Activated CD4-positive, alpha-beta T cell treated with anti-CD3 and anti-CD28 coated beads, Interleukin-2, amount 50 U/mL, for 1 hour (primary cell): ENCODE data around the gene HMX1.

Experiments
- DNase-seq: peaks from one replicate; pipeline ENCODE4 v3.0.0-alpha.2; 2020

HMX1 gene

DNA sequence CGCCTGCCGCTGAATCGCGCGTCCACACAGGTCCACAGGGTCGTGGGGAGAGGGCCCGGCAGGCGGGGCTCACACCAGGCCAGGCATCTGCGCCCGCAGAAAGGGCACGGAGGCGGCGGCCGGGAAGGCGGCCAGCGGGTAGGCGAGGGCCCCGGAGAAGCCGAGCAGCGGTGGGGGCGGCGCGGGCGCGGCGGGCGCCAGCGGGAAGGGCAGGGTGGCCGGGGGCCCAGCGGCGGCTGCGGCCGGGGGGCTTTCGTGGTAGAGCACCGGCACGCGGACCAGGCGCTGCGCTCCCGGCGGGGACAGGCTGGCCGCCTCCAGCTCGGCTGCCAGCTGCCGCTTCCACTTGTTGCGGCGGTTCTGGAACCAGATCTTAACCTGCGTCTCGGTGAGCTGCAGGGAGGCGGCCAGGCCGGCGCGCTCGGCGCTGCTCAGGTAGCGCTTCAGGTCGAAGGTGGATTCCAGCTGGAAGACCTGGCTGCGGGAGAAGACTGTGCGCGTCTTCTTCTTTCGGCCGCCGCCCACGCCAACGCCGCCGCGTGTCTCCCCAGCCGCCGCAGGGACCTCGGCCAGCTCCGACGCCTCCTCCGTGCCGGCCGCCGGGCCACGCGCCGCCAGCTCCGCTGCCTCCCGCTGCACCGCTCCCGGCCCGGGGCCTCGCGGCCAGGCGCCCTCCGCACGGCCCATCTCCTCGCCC is 3.9 kb downstream of the HMX1 start:
- no peak for DNase-seq

DNA sequence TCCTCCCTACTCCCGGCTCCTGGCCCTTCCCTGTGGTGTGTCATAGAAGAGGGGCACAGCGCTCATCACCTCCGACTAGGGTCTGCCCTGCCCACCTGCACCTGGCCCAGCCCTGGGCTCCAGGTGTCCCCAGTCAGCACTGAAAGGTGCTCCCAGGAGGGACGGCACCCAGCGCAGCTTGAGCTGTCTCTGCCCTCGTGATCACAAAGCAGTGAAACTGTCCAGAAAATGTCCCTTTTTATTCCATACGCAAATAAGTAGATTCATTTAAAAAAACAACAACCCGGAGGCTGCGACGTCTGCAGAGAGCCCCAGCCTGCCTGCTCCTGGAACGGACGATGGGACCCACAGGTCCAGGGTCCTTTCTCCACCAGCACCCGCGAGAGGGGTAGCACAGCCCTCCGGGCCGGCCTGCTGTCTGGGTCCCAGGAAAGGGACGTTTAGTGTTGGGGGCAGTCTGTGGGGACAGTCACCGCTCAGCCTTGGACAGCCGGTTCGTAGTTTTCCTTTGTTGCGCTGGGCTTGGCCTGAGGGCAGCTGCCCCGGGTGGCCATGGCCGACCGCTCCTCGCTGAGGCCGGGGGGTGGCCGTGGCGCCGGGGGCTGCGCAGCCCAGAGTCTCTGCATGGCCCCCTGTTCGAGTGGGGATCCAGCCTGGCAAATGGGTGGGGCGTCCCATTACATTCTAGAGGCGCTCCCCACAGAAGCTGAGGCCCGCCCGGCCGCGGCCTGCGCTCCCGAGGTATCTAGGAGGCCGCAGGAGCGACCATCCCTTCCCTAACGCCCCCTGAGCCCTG is 4.6 kb downstream of the HMX1 start:
- no peak for DNase-seq

DNA sequence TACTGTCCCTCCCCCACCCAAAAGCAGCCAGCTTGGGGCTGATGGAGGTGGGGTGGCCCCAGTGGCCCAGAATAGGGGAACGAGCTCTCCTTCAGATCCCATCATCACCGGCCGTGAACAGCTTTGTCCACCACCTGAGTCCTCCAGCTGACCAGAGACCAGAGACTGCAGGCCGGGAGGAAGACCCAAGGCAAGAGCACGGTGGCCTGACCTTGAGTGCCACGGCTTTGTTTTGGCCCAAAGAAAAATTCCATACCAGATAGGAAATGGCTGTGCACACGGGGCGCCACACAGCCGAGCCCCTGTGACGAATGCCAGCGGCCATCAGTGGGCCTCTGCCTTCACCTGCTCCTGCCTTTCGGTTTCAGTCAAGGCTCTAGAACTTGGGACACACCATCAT is 5.2 kb downstream of the HMX1 start:
- DNase-seq = no peak

DNA sequence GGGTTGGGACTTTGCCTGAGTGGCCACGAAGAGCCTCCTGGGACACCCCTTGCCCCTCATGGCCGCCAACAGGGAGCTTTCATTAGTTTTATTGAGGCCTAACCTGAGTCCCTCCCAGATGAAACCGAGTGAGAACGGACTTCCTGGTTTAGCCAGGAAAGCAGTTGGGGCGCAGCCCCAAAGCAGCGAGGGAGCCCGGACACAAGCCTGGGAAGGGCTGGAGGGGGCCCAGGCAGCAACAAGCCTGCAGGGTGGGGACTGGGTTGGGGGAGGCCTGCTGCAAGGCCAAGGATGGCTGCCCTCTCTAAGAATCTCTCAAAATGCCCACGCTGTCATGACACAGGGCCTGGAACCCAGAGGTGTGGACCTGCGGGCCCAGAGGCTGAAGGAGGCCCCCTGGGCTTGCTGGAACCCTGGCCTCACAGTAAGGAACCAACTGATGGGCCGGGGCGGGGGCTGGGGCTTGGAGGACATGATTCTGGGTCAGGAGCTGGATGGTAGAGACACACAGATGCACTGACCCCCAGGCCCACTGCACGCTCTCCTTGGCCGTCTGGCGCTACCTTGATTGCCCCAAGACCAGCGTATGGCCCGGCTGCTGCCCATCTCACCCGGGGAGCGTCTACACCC is 5.8 kb downstream of the HMX1 start:
- no peak for DNase-seq

DNA sequence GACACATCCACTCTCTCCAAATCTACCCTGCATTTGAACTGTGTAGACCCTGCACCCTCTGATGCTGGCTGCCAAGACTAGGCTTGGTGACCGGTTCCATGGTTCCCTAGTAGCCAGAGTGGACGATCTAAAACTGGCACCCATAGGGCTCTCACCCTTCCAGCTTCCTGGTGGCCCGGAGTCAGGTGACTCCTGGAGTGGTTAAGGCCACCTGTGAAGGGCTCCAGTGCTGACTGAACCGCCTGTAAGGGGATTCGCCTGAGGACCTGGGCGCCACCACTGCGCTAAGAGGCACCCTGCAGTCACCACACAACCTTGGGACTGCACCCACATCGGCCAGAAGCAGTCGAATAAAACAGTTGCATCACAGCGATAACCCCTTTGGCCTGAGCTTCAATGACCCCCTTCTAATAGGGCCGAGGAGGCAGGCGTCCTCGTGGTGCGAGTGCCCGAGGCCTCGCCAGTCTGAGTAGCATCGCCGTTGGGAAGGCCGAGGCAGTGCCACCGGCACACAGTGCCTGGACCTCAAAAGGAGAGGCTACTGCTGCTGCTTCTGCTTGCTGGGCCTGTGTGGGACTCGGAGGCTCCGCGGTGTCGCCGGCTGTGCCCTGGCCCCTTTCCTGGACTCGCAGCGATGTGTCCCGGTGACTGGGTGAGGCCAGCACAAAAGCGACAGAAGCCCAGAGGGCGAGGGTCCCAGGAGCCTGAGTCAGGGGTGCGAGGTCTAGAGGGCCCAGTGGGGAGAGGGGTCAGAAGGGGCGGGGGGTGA is 6.5 kb downstream of the HMX1 start:
- DNase-seq = no peak

DNA sequence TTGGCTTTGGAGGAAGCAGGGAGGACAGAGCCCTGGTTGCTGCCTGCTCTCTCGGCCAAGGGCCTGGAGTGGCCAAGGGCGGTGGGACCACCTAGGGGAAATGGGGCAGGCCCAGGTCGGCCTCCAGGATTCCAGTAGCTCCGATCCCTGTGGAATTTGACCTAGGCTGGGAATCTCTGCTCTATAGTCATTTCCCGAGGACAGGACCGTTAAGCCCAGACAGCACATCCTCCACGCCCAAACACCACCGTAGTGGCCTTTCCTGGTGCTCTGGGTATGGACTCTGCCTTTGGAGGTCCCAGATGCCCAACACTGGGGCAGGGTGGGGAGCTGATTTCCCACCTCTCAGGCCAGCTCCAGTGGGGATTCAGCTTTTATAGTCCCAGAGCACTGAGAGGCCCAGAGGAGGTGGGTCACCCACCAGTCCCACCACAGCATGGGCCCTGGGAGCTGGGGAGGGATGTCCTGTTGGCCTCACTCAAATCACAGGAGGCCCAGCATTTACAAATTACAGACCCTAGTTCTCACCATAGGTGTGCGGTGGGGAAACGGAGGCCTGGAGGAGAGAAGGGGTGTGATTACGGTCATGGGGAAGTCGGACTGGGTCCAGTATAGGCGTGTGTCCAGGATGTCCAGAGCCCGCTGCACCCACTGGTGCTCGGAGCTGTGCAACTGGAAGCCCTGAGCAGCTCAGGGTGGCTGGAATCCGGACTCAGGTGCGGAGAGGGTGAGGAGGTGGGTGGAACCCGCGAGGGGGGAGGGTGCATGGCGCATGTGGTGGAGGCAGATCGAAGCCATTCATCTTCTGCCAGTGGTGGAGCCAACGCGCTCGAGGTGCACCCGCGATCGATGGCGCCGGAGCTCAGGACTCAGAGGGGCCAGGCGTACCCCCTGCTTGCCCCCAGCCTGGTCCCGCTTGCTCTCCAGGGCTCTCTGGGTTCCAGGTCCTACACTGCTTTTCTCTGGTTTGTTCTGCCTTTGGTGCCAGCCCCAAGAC is 7.7 kb downstream of the HMX1 start:
- DNase-seq = no peak

DNA sequence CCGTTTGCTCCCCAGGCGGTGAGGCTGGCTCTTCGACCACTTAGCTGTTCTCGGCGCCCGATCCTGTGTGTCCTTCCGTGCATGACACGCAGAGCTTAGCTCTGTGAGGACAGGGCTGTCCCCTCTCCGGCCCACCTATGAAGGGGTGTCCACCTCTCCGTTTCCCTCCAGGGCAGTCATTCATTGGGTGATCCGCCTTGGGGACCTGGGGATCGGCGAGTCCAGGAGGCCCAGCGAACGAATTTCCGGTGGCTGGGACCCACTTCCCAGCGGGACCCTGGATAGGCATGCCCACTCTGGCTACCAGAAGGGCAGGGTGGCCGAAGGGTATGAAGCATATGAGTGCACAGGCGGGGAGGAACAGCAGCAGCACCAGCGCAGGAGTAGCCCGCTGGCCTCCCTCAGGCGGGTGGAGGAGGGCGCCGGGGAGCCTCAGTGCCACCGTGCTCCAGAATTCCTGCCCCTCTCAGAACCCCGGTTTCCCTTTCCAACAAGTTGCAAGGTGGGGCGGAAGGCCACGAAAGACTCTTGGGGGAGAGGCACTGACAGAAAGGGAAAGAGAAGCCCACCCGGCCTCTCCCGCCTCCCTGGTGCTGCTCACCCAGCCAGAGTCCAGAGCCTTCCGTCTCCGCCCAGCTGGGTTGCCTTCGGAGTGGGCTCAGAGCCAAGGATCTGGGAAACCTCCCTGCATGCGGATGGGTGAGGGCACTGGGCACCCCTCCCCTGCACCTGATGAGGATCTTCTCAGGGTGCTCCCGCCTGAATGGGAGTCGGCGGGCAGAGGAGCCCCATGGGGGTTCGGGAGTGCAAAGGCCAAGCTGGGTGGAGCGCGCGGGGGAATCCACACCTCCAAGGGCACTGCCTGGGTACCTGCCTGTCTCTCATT is 8.6 kb downstream of the HMX1 start:
- DNase-seq = no peak

DNA sequence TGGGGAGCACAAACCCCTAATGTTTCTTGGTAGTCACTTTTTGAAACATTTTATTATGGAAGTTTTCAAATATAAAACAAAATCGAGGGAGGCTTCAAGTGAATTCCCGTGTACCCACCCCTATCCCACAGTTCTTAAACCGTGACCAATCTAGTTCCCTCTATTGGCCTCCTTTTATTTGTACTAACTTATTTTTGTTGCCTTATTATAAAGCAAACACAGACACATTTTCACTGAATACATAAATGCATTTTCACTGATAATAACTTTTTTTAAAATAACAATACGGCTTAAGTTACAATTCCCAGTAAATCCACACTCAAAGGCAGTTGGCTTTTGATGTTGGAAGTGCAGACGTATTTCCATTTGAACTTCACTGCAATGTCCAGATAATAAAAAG is 9.3 kb downstream of the HMX1 start:
- no peak for DNase-seq

DNA sequence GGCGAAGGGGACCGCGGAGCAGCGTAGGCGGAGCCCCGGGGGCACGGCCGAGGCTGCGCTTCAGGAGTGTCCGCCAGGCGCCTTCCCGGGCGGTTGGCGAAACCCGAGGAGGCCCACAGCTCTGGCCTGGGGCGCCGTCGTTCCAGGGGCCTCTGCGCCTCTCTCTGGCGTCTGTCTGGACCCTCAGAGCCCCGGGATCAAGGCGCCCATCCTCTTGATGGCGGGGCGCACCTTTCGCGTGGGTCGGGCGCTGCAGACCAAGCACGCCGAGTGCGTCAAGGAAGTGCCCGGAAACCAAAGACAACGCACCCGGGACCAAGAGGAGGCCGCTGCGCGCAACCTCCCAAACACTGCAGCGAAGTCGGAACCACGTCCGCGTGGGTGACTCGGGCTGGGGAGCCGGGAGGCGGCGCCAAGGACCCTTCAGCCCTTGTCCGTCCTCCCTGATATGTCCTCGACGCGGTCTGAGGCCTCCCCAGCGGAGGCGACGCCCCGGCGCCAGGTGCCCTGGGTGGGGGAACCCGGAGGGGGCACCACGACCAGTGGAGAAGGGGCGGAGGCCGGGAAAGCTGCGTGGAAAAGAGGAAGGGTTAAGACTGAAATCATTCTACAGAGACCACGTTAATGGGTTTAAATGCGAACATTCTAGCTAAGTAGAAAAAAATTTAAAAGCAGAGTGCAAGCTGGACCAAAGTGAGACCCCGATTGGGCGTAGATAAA is 9.9 kb downstream of the HMX1 start:
- DNase-seq = no peak

DNA sequence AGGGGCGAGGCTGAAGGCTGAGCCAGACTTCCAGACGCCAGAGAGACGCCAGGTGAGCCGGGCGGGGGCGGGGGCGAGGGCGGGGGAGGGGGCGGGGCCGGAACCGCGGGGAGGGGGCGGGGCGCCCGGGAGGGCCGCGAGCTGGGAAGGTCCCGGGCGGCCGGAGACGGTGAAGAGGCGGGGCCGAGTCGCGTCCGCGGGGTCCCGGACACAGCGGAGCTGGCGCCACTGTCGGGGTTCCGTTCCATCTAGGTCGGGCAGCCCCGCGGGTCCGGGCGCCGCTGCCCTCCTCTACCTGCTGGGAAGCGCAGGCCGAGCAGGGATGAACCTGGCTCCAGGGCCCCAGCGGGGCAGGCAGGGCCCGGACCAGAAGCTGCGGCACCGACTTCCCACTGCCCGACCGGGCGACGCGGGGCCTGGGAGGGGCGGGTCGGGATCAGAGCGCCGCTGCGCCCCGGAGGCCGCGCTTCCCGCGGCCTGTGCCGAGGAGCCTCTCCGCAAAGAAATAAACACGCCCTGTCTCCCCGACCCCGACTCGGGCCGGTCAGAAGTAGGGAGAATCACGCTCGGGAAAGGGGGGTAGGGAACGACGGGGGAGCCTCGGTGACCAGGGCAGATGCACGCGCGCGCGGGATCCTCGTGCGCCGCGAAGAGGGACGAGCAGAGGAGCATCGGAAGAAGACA is 10.6 kb downstream of the HMX1 start:
- no peak for DNase-seq

DNA sequence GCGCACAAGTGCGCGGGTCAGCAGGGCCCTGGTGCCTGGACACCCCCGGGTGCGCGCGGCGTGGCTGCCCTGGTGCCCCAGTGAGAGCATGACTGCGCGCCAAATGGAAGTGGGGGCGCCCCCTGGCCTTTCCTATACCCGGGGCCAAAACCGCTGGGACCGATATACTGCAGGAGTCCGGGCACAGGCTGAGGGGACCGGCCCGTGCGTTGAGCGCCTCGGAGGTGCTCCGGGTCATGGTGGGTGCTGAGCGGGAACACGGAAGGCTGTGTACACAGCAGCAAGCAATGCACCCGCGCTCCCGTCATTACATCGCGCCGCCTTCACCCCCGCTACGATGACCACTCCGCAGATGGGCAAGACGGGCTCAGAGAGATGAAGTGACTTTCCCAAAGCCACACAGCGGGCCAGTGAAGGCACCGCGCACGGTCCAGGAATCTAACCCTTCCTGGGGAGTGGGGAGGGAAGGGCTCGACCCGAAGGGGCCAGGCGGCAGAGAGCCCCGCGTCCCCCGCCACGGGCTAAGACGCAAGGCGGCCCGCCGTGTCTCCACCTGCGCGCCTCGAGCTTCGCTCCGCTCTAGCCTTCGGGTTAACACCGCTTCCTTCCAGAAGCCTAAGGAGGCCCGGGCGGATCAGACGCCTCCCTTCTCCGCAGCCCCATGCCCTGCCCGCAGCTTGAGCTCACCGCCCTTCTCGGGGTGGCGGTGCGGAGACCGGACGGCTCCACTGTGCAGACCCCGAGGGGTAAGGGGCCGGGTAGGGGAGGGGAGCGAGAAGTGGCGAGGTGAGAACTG is 11.3 kb downstream of the HMX1 start:
- DNase-seq = no peak

DNA sequence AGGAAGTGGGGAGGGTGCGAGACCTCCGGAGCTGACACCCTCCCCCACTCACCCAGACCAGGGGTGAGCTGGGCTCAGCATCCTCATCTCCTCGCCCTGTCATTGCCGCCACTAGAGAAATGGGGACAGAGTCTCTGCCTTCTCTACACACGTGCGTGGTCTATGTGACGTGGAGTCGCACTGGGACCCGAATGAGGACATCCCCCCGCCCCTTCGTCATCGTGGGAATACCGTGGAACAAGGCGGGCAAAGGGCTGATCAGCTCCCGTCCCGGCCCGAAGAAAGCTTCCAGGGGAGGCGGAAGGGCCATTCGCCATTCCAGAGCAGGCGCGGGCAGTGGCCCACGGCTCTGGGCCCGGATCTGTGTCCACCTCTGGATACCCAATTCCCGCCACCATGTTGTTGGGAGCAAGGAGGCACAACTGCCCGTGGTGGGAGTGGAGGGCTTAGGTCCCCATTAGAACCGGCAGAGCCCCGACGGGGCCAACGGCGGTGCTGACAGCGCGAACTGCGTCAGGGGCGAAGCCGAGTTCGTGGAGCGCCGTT is 12.0 kb downstream of the HMX1 start:
- no peak for DNase-seq

DNA sequence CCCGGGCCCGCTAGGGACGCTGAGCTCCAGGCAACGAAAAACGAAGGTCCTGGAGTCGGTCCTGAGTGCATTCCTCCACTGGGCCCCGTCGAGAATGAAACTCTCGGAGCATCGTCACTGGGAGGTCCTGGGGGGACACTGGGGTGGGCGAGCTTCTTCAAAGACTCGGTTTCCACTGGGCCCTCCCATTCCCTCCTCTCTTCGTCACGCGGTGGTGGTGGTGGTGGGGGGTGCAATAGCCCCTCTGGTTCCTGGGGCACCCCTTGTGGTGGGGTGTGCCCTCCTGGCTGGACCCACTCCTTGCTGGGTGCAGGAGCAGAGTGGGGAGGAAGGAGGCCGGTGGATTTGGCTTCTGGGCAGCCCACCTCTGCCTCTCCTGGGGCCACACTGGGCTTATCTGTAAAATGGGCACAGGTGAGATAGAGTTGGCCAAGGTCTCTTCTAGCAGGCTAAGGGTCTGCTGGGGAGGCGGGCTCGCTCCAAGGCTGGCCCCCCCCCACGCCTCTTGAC is 12.9 kb downstream of the HMX1 start:
- DNase-seq = no peak

DNA sequence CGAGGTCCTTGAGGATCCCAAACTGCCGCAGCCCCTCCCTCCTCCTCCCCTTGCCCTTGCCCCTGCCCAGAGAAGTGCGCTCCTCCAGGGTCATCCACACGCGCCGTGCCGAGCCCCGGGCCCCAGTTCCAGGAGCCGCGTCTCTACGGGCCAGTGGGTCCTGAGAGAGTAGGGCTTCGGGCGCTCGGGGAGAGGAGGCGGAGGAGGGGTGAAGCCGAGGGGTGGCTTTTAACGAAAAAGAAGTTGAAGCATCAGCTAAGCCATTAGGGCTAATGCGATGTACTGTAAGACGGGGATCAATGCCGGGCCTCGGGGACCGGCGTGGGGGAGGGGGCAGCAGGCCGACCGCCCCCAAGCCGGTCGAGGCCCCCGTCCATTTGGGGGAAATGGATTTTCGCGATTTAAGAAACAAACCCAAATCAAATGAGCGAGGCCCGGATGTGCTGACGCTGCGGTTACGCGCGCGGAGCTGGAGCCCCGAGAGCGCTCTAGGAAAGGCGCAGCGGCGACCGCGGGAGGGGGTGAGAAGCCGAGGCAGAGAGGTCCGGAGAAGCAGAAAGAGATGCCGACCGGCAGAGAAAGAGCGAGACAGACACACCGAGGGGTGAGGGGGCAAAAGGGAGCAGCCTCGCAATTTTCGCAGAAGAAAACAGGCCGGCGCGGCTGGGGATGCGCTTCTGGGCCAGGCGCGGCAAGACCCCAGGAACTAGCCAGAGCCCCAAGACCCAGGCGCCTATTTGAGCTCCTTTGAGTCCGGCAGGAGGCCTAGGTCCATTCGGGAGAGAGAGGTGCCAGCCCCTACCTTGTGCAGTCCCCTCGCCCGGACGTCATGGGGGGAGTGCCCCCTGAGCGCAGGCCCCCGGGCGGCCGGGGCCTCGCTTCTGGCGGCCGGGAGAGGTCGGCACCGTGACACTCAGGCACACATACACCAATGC is 13.6 kb downstream of the HMX1 start:
- DNase-seq = no peak

DNA sequence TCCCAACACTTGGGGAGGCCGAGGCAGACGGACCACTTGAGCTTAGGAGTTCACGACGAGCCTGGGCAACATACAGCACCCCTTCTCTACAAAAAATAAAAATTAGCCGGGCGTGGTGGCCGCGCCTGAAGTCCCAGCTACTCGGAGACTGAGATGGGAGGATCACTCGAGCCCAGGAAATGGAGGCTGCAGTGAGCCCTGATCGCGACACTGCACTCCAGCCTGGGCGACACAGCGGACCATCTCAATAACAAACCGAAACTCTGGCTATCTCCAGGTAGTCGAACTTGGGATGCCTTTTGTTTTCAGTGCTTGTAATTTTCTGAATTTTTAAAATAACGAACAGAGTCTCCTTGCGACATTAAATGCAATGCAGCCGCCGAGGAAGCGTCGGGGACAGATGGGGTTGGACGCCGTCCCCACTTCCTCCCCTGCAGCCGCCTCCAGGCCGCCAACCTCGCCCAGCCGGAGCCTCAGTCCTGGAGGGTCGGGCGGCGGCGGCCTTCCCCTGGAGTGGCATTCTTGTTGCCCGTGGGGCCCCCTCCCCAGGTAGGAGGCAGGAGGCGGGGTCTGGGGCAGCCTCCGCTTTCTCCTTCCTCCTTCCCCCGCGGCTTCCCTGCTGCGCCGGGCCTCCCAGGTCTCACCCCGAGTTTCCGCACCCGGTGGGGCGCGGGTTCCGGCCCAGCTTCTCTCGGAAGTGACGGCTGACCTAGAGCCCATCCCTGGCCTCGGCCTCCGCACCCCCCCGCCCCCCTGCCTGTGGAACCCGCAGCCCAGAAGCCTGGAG is 14.6 kb downstream of the HMX1 start:
- no peak for DNase-seq

DNA sequence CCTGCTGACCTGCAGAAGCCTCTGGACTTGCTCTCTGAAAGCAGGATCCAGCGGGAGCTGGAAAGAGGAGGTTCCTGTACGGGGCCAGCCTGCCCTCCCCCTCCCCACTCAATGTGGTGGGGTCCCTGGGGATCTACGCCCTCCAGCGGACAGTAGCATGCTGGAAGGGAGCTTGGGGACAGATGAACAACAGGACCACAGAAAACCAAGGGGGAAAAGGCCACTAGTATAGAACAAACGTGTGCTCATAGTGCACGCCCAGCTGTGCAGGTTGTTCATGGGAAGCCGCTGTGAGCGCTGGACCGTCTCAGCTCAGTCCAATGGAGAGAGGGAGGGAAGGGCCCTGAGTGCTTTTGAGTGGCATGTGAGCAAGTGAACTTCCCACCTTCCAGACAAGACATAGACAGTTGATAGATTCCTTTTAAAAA is 15.8 kb downstream of the HMX1 start:
- no peak for DNase-seq
